HepG2 (cell line): ENCODE data around the gene KRT79. TPM values are rescaled to one million over a fixed set of nuclear protein-coding genes. Genes with fewer than 3 reads are reported as not detected.

Source experiments
- ATAC-seq: fragments of 200-7000 bp; cut with Tn5 transposase; 3 replicates; pipeline ENCODE4 v1.9.1; 2020; ENCODE audit warnings: mild to moderate bottlenecking, moderate library complexity
- BruUV-seq: library from RNA; stranded (reverse); fragments of 400-500 nt; replicated peaks from 2 replicates; lab custom pipeline; 2021; lab: Mats Ljungman, UMichigan
- CTCF ChIA-PET: fragments of 300-600 bp; formaldehyde crosslinking; extraction: SDS; loops from one replicate; lab custom pipeline; 2021; ENCODE audit warnings: low total read pairs, inconsistent platforms, low intra/inter-chr PET ratio; lab: Yijun Ruan, JAX
- POLR2A ChIA-PET: fragments of 350-600 bp; sonication (Branson Sonifier 250); formaldehyde crosslinking; loops from one replicate; lab custom pipeline; 2020; ENCODE audit warnings: antibody characterized with exemption, inconsistent platforms; lab: Yijun Ruan, JAX
- DNase-seq: peaks from one replicate; pipeline ENCODE4 v3.0.0-alpha.2; 2015; ENCODE audit warnings: low spot score
- FAIRE-seq: peaks from 3 replicates; lab custom pipeline; 2011; peaks lifted over from hg19 to GRCh38; lab: Jason Lieb, UNC
- H2AFZ ChIP-seq: one replicate; pipeline ENCODE4 v1.6.1; 2011; ENCODE audit warnings: low read length, inconsistent platforms
- H3K27ac ChIP-seq: fragments of 300-600 bp; 3 replicates; pipeline ENCODE4 v1.8.0; 2011; ENCODE audit warnings: mixed run types, mild to moderate bottlenecking, mixed read lengths, low read length, inconsistent platforms; ENCODE audit not compliant: insufficient read depth; ENCODE audit errors: extremely low read length
- H3K27me3 ChIP-seq, 2 experiments: fragments of 200-600 bp in 1 of 2; 2 replicates in 1 of 2; 3 replicates in 1 of 2; pipeline versions ENCODE4 v1.6.0 to v1.8.0; 2011; ENCODE audit warnings: low read length in 2 of 2, mild to moderate bottlenecking in 2 of 2, moderate library complexity in 2 of 2, inconsistent platforms in 1 of 2; ENCODE audit not compliant: insufficient read depth in 2 of 2, control insufficient read depth in 1 of 2
- H3K36me3 ChIP-seq, 2 experiments: fragments of 200-600 bp in 1 of 2; replicated peaks in 1 of 2; 2 replicates in 1 of 2; 3 replicates in 1 of 2; pipeline versions ENCODE4 v1.5.1 to v1.8.0; 2011; ENCODE audit warnings: low read length in 2 of 2, inconsistent platforms in 1 of 2; ENCODE audit not compliant: insufficient read depth in 2 of 2, control insufficient read depth in 1 of 2
- H3K4me1 ChIP-seq: 2 replicates; pipeline ENCODE4 v1.5.1; 2012; ENCODE audit warnings: low read length, inconsistent platforms; ENCODE audit not compliant: insufficient read depth
- H3K4me2 ChIP-seq: 2 replicates; pipeline ENCODE4 v1.6.0; 2011; ENCODE audit warnings: low read depth, low read length, inconsistent platforms
- H3K4me3 ChIP-seq, 3 experiments: fragments of 200-600 bp in 1 of 3; sonication (generic), shearing (Covaris generic) in 1 of 3; replicated peaks in 1 of 3; 2 replicates each; pipeline ENCODE4 v1.5.1; 2011 to 2016; ENCODE audit warnings: low read length in 3 of 3, inconsistent platforms in 2 of 3, low read depth in 2 of 3, mild to moderate bottlenecking in 2 of 3, control low read depth in 1 of 3, mixed read lengths in 1 of 3; ENCODE audit not compliant: insufficient read depth in 1 of 3
- H3K79me2 ChIP-seq: one replicate; pipeline ENCODE4 v1.6.1; 2011; ENCODE audit warnings: low read length, inconsistent platforms; ENCODE audit not compliant: insufficient read depth
- H3K9ac ChIP-seq: 2 replicates; pipeline ENCODE4 v1.6.0; 2011; ENCODE audit warnings: mild to moderate bottlenecking, low read depth, low read length, inconsistent platforms; ENCODE audit not compliant: insufficient read depth
- H3K9me3 ChIP-seq: 2 replicates; pipeline ENCODE4 v1.5.1; 2012; ENCODE audit warnings: mild to moderate bottlenecking, low read length
- H4K20me1 ChIP-seq: 2 replicates; pipeline ENCODE4 v1.6.0; 2011; ENCODE audit warnings: inconsistent platforms, mild to moderate bottlenecking, low read length, moderate library complexity; ENCODE audit not compliant: insufficient read depth
- CCDC6 ChIP-seq: sonication (generic); formaldehyde crosslinking; IDR thresholded peaks from 2 replicates; pipeline ENCODE4 v1.8.1; 2022; ENCODE audit warnings: mild to moderate bottlenecking, missing genetic modification reagents, moderate library complexity
- MED8 ChIP-seq: sonication (generic); formaldehyde crosslinking; IDR thresholded peaks from 2 replicates; pipeline ENCODE4 v1.8.1; 2023; ENCODE audit warnings: mild to moderate bottlenecking, missing genetic modification reagents; ENCODE audit not compliant: insufficient replicate concordance
- SCMH1 ChIP-seq: sonication (generic); formaldehyde crosslinking; IDR thresholded peaks from 2 replicates; pipeline ENCODE4 v1.9.0; 2021; ENCODE audit warnings: missing genetic modification reagents, mild to moderate bottlenecking, borderline replicate concordance
- ZBTB1 ChIP-seq: sonication (generic); formaldehyde crosslinking; IDR thresholded peaks from 2 replicates; pipeline ENCODE4 v1.4.0; 2020; ENCODE audit warnings: missing genetic modification reagents, borderline replicate concordance
- ZBTB2 ChIP-seq: sonication (generic); formaldehyde crosslinking; IDR thresholded peaks from 2 replicates; pipeline ENCODE4 v1.8.0; 2022; ENCODE audit warnings: low read depth, missing genetic modification reagents
- ZNF263 ChIP-seq: sonication (generic); formaldehyde crosslinking; IDR thresholded peaks from 2 replicates; pipeline ENCODE4 v1.4.0; 2020; ENCODE audit warnings: missing genetic modification reagents
- WGBS: methylation state at CpG from one replicate; pipeline ENCODE4 v1.1.6; 2017; ENCODE audit warnings: low lambda C conversion rate; 5-methylcytosine and 5-hydroxymethylcytosine counted together
- in situ Hi-C: cut with HindIII; loops from 2 replicates; pipeline ENCODE4 v1.10.0; 2017; ENCODE audit warnings: low pct_unique_long_range_greater_than_20kb; ENCODE audit not compliant: extremely low pct_ligation_motif_present
- intact Hi-C: fragments of 100-400 bp; cut with micrococcal nuclease; formaldehyde crosslinking; loops from one replicate; pipeline ENCODE4 v1.10.0; 2022; ENCODE audit not compliant: unreplicated experiment
- polyA plus RNA-seq, 8 experiments: library from polyadenylated mRNA; depleted of rRNA in 3 of 8; stranded (reverse) in 7 of 8; unstranded in 1 of 8; fragments of >200 nt; fragmentation: Illumina TruSeq in 4 of 8; extraction: Trizol in 4 of 8; gene quantifications; 2 replicates each; pipeline versions ENCODE4 v1.2.1 to v1.2.3, GENCODE V29; 2011 to 2016; ENCODE audit warnings: low read depth in 4 of 8, missing spikeins in 1 of 8, mixed read lengths in 1 of 8; ENCODE audit not compliant: insufficient read depth in 1 of 8
- total RNA-seq, 5 experiments: library from RNA; depleted of rRNA; stranded (reverse); fragments of >200 nt; fragmentation: Illumina TruSeq; extraction: Trizol; gene quantifications; 2 replicates each; pipeline ENCODE4 v1.2.3, GENCODE V29; 2016; ENCODE audit warnings: low read depth in 1 of 5
- TF ChIP-seq, protein P1 (sequence below): sonication (generic); formaldehyde crosslinking; IDR thresholded peaks from 2 replicates; pipeline ENCODE4 v1.8.0; 2022; ENCODE audit warnings: missing genetic modification reagents, low read depth, mild to moderate bottlenecking, borderline replicate concordance

Gene KRT79
- total and polyA plus RNA-seq, 2 of the 13 experiments (the other 11 are each of a cell fraction or from before 2014, with no cell fraction given): 0.09 TPM; not detected in 1

GRCh38 chr12:52823761-52824450 is 10.2 kb downstream of the KRT79 start (continued):
- no peak for TF ChIP-seq ZBTB2 (CRISPR knock-in tag)
- TF ChIP-seq MED8 (CRISPR knock-in tag): no peak

DNA sequence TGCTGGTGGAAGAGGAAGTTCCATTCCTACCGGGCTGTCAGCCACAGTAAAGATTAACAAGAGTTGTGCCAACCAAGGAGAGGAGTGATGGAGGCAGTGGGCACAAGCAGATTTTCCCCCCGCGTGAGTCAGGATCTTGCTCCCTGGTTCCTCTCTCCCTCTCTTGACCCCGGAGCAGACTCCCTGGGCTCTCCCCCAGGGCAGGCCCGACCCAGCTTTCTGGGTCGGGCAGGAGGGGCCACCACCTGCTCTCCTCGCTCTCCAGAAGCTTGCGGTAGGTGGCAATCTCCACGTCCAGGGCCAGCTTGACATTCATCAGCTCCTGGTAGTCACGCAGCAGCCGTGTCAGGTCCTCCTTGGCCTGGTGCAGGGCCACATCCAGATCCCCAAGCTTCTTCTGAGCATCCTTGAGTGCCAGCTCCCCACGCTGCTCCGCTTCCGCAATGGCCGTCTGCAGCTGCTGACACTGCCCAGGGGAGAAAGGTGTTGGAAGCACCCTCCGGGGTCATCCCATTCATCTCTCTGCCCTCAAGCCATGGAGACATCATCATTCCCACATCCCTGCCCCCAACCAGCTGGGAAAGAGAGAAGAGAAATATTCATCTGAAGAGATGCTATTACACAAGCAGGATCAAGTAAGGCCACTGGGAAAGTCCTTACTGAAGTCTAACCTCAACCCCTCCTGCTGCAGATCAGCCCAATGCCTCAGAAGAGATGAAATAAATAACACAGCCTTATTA is 11.2 kb downstream of the KRT79 start:
- Histone ChIP-seq H3K9me3 (no peaks in the 10 kb centered on the region), H3K27ac (no peak overlapping the region), H3K79me2 (no peaks in the 10 kb centered on the region), H3K4me1 (peaks cover 9% of the 10 kb centered on the region), H3K4me3 (no peak overlapping the region), H2AFZ (no peak overlapping the region), H3K27me3 (peaks cover 3 to 44% of the 10 kb centered on the region in 2 experiments; a peak in 4 of 5 replicates), H3K9ac (no peak overlapping the region), H4K20me1 (no peaks in the 10 kb centered on the region), H3K36me3 (no peaks in the 10 kb centered on the region), H3K4me2 (no peak overlapping the region)
- in situ Hi-C loops (no loop called here), intact Hi-C loops (no loop called here)
- CTCF ChIA-PET: no interaction called here
- POLR2A ChIA-PET: no interaction called here
- no TSS peak for BruUV-seq
- FAIRE-seq (no peak), DNase-seq (no peak), ATAC-seq (no peak)
- WGBS: 4% methylated on average over 2 of the region's 16 CpGs
- TF ChIP-seq SCMH1 (no peak), CCDC6 (CRISPR knock-in tag) (no peak), ZNF263 (CRISPR knock-in tag) (no peak), ZBTB1 (no peak)
- TF ChIP-seq, protein P1, sequence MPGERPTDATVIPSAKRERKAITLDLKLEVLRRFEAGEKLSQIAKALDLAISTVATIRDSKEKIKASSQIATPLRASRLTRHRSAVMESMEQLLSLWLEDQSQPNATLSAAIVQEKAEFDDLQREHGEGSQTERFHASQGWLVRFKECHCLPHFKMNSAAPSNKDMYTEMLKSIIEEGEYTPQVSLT: no peak
